ENCODE results near the gene PLTP.

DNA sequence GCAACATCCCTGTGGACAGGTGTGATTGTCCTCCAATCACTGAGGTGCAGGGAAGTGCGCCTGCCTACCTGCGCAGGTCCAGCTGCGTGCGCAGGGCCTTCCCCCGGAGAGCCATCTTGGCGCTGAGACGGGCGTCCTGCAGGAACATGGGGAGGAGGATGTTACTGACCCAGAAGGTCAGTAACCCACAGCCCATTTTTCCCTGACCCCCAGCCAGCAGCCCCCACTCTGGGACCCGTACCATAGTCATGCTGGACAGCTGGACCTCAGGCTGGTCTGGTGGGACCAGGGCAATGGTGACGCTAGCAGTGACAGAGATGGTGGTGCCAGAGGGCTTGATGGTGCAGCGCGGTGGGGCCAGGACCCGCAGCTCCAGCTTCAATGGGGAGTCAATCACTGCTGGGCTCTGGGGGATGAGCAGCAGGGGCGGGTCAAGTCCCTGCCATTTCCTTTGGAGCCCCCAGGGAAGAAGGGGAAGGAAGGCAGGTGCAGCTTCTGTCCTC is 9.7 kb downstream of the PLTP start:
- TF ChIP-seq, protein P1, sequence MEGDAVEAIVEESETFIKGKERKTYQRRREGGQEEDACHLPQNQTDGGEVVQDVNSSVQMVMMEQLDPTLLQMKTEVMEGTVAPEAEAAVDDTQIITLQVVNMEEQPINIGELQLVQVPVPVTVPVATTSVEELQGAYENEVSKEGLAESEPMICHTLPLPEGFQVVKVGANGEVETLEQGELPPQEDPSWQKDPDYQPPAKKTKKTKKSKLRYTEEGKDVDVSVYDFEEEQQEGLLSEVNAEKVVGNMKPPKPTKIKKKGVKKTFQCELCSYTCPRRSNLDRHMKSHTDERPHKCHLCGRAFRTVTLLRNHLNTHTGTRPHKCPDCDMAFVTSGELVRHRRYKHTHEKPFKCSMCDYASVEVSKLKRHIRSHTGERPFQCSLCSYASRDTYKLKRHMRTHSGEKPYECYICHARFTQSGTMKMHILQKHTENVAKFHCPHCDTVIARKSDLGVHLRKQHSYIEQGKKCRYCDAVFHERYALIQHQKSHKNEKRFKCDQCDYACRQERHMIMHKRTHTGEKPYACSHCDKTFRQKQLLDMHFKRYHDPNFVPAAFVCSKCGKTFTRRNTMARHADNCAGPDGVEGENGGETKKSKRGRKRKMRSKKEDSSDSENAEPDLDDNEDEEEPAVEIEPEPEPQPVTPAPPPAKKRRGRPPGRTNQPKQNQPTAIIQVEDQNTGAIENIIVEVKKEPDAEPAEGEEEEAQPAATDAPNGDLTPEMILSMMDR (IDR thresholded peaks at IDR 0.05): no peak
- no peak for TF ChIP-seq POLR2A (IDR thresholded peaks at IDR 0.05)

Measured in heart left ventricle (tissue), 13 donors.